ENCODE results near the gene PDIK1L. TPM values are rescaled to one million over a fixed set of nuclear protein-coding genes. Genes with fewer than 3 reads are reported as not detected.
A peak's percentile ranks its signal among the peaks of the same experiment; 100 is the strongest.

Gene PDIK1L
- total and polyA plus RNA-seq, 9 of the 15 experiments (the other 6 are each of a cell fraction or from before 2014, with no cell fraction given) = 12.8 to 30.2 (median 21.5) TPM

- TF ChIP-seq ZNF785 (CRISPR knock-in tag; IDR thresholded peaks at IDR 0.05) (no peak), PATZ1 (CRISPR knock-in tag; IDR thresholded peaks at IDR 0.05; ENCODE audit: borderline replicate concordance) (no peak), ATF7 (IDR thresholded peaks at IDR 0.05) (0 out of 2 replicates have a peak, but pooled peaks have one; percentile 3), KDM5B (IDR thresholded peaks at IDR 0.05; ENCODE audit: insufficient replicate concordance, low read depth, low read length) (no peak), ZNF644 (tag; IDR thresholded peaks at IDR 0.05; ENCODE audit: low read depth) (no peak), POLR2G (IDR thresholded peaks at IDR 0.05; ENCODE audit: low read depth, low read length) (no peak), PTTG1 (tag; IDR thresholded peaks at IDR 0.05; ENCODE audit: low read depth) (no peak), TAL1 (IDR thresholded peaks at IDR 0.05) (no peak), HNRNPLL (IDR thresholded peaks at IDR 0.05; ENCODE audit: low read depth, low read length, poor library complexity, severe bottlenecking) (no peak), ZBTB12 (CRISPR knock-in tag; IDR thresholded peaks at IDR 0.05) (no peak), ZNF780A (CRISPR knock-in tag; IDR thresholded peaks at IDR 0.05) (no peak), STAT5A (IDR thresholded peaks at IDR 0.05; ENCODE audit: borderline replicate concordance, low read length) (no peak), SNIP1 (IDR thresholded peaks at IDR 0.05; ENCODE audit: low read depth) (no peak), NR2F6 (CRISPR knock-in tag; IDR thresholded peaks at IDR 0.05) (no peak), LEF1 (IDR thresholded peaks at IDR 0.05) (peak; percentile 15; the same call in 1 of the 2 replicates), KLF1 (tag; IDR thresholded peaks at IDR 0.05) (no peak), CBX2 (IDR thresholded peaks at IDR 0.05; ENCODE audit: insufficient read depth, low read length, poor library complexity, severe bottlenecking) (no peak), TAF9B (IDR thresholded peaks at IDR 0.05; ENCODE audit: partially characterized antibody) (no peak), ZNF778 (CRISPR knock-in tag; IDR thresholded peaks at IDR 0.05) (no peak), ZNF354B (CRISPR knock-in tag; IDR thresholded peaks at IDR 0.05) (no peak), FOXP1 (CRISPR knock-in tag; IDR thresholded peaks at IDR 0.05) (no peak), GATAD2B (IDR thresholded peaks at IDR 0.05; ENCODE audit: borderline replicate concordance) (no peak), CC2D1A (IDR thresholded peaks at IDR 0.05) (0 out of 2 replicates have a peak, but pooled peaks have one; percentile 43), HBP1 (CRISPR knock-in tag; IDR thresholded peaks at IDR 0.05) (no peak)
- TF ChIP-seq, protein P1, sequence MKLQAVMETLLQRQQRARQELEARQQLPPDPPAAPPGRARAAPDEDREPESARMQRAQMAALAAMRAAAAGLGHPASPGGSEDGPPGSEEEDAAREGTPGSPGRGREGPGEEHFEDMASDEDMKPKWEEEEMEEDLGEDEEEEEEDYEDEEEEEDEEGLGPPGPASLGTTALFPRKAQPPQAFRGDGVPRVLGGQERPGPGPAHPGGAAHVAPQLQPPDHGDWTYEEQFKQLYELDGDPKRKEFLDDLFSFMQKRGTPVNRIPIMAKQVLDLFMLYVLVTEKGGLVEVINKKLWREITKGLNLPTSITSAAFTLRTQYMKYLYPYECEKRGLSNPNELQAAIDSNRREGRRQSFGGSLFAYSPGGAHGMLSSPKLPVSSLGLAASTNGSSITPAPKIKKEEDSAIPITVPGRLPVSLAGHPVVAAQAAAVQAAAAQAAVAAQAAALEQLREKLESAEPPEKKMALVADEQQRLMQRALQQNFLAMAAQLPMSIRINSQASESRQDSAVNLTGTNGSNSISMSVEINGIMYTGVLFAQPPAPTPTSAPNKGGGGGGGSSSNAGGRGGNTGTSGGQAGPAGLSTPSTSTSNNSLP (IDR thresholded peaks at IDR 0.05; ENCODE audit: borderline replicate concordance, low read depth, low read length) = no peak
Observed at GRCh38 chr1:26162220-26162709, 50.6 kb downstream of the PDIK1L start (continued).
